DMS53 treated with DMSO at 0.1 percent for 48 hours (cell line): Measurements from ENCODE around the gene ANKRD53.

Source experiments
- DNase-seq: peaks from one replicate; lab custom pipeline; 2025; ENCODE audit not compliant: unreplicated experiment; lab: John Stamatoyannopoulos, UW

ANKRD53 gene, protein sequence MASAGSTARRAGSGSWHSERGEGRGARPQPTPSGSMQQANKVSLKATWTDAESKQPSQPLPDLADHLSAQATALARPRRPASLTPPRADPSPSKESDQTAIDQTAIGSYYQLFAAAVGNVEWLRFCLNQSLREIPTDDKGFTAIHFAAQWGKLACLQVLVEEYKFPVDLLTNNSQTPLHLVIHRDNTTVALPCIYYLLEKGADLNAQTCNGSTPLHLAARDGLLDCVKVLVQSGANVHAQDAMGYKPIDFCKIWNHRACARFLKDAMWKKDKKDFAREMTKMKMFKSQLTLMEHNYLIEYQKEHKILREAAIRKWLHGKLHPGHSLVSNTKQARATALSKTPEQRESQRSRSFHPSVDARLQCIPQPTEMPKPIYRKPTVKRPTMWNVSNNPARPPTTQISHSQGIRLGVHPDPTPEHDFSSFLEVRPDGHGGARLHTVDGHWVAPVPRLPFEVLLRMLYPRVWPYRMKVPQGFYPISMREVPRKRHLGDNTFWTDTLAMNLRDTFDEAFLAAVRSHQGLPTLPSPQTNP

DNA sequence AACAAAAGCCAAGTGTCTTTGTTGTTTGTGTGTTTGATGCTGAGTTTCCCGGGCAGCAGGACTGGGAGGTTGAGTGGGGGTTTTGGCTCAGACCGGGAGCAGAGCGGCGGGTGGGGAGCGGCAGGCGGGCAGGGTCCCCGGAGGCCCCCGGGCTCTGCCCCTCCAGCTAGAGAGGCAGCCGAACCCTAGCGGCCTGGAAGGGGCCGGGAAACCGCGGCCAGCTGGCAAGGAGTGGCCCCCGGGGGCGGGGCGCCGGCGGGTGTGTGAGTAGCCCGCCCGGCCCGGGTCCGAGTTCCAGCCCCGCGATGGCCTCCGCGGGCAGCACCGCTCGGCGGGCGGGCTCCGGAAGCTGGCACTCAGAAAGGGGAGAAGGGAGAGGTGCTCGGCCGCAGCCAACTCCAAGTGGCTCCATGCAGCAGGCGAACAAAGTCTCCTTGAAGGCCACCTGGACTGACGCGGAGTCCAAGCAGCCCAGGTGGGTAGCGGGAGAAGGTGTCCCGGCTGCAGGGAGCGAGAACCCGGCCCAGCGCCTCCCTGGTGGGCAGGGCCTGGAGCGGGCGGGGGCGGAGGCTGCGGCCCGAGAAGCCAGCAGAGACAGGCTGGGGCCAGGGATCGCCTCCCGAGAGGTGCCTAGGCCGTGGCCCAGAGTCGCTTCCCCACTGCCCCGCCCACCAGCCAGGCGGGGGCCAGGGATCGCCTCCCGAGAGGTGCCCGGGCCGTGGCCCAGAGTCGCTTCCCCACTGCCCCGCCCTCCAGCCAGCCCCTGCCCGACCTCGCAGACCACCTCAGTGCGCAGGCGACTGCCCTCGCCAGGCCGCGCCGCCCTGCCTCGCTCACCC is at the start of gene ANKRD53:
ANKRD53 (plus strand) TSS at position 290 of the 839 bp plus-strand sequence; CDS start at position 306, 16 bp downstream.
- no peak for DNase-seq

- DNase-seq = no peak
These were observed 47.8 kb upstream of the ANKRD53 start for GRCh38 chr2:70930371-70931329.

DNA sequence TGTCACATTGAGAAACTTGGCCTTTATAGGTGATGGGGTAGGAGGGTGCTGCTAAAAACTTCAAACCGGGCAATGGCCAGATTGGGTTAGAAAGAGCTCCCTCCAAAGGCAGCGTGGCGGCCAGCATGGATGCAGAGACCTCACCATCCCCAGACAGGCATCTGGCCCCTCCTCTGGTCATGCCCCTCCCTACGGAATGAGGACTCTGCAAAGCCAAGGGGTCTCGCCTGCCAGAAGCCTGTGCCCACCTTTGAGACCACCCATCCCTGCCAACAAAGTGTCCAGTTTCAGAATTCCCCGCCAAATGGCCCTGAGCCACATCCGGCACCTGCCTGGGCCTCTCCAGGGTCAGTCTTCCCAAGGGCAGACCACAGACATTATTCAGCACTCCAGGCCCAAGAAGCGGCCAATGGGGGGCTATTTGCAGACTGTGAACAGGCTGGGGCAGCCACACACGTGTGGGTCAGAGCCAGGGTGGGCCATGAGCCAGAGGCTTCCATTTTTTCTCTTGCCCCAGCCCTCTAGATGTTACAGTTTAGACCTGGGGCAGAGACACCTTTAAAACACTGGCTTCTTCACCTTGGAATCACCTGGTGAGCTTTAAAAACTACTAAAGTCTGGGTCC is 46.9 kb upstream of the ANKRD53 start:
- no peak for DNase-seq

DNA sequence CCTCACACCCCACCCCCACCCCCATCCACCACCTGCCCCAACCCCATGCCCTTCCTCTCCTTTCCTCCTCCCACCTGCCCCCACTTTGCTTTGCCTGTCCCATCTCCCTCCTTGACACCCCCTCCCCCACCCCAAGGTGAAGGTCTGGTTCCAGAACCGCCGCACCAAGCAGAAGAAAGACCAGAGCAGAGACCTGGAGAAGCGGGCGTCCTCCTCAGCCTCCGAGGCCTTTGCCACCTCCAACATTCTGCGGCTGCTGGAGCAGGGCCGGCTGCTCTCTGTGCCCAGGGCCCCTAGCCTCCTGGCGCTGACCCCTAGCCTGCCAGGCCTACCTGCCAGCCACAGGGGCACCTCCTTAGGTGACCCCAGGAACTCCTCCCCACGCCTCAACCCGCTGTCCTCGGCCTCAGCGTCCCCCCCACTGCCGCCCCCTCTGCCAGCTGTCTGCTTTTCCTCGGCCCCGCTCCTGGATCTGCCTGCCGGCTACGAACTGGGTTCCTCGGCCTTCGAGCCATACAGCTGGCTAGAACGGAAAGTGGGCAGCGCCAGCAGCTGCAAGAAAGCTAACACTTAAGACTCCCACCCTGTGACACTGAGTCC is 45.7 kb upstream of the ANKRD53 start:
- no peak for DNase-seq

- no peak for DNase-seq
These were observed 43.4 kb upstream of the ANKRD53 start for GRCh38 chr2:70934981-70935380.

DNA sequence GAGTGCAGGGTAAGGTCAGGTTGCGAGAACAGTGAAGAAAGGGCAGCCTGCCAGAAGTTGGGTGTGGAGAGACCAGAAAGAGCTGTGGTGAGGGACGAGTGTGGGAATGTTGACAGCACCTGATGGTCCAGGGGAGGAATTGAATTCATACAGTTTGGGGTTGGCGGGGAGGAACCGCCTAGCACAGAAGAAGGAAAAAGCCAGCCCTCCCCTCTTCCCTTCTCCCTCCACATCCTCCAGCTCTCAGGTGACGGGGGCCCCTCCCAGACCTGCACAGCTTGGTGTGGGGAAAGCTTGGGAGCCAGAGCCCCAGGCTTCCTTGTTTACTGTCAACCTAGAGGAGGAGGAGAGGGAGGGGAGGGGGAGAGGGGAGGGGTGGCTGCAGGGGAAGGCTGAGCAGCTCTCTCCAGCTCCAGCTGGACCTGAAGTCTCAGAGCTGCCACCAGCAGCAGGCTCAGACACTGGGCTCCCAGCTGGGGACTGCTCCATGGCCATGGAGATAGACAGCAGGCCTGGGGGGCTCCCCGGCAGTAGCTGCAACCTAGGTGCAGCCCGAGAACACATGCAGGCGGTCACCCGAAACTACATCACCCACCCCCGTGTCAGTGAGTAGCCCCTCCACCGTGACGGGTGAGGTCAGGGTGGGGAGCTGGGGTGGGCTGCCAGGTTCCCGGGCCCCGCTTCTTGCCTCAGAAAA is 42.8 kb upstream of the ANKRD53 start, which contains the start of gene ATP6V1B1:
ATP6V1B1 (plus strand) TSS at position 433 of the 697 bp plus-strand sequence; CDS start at position 488, 55 bp downstream.
- peak; percentile 49 for DNase-seq

DNA sequence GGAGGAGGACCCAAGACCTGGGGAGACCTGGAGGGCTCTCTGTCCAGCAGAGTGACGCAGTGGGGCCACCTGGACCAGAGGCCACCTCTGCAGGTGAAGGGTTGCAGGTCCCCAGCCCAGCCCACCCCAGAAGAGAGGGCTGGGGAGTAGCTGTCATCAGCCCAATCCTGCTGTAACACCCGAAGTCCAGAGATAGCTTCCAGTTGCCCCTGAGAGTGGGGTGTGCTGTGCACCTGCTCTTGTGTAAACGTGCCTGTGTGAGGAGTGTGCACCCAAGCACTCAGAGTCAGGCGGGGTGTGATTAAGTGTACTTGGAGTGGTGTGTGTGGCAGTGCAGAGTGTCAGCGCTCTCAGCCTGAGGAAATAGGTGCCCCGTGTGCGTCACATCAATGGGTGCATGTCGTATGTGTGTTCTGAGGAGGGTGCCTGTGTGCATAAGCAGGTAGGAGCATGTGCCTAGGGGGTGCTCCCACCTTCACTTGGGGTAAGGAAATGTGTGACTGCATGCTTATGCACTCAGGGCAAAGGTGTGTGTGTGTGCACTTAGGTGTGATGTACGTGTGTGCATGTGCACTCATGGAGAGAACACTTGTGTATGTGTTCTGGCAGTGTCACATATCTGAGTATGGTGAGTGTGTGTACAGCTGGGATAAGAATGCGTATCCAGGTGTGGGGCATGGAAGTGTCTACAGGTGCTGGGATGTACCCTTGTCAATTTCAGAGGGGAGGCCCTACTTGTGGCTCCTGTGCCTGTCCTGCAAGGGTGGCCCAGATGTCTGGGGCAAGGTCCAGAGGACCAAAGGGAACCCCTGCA is 42.1 kb upstream of the ANKRD53 start:
- peak; percentile 54 for DNase-seq

GRCh38 chr2:70936979-70937811 is 41.2 kb upstream of the ANKRD53 start:
- DNase-seq = no peak

GRCh38 chr2:70937866-70938585 is 40.4 kb upstream of the ANKRD53 start:
- no peak for DNase-seq

- DNase-seq = no peak
These were observed 39.9 kb upstream of the ANKRD53 start for GRCh38 chr2:70938586-70938950.

DNA sequence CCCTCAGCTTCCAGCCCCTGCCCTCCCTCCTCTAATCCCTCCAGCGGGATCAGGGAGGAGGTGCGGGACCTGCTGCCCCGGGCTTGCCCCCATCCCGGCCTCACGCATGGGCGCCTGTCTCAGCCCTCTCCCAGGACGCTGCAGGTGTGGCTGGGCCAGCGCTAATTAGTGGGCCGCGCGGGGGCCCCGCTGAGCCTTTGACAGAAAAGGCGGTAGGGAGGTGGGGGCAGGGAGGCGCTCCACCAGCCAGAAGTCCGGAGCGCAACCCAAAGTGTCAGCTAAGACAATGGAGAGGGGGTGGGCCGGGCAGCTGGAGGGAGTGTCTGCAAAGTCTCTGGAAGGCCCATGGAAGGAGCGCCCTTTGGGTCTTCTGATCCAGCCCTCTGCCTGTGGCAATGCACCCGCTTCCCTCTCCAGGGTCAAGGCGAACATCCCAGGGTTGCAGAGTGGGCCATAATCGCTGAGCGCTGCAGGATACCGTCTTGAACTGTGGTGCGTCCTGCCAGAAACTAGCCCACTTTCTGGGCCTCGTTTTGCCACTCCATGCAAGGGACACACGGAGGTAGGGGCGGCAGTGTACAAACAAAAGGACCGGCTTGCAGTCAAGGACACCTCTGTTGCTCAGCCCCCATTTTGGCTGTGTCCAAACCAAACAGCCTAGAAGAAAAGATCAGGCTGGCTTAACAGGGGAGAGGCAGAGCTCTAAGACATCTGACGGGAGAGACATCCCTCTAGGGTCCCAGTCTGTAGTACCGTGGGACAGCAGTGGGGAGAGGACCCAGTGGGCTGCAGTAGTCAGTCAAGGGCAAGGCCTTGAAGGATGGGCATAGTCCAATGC is 39.2 kb upstream of the ANKRD53 start:
- no peak for DNase-seq

DNA sequence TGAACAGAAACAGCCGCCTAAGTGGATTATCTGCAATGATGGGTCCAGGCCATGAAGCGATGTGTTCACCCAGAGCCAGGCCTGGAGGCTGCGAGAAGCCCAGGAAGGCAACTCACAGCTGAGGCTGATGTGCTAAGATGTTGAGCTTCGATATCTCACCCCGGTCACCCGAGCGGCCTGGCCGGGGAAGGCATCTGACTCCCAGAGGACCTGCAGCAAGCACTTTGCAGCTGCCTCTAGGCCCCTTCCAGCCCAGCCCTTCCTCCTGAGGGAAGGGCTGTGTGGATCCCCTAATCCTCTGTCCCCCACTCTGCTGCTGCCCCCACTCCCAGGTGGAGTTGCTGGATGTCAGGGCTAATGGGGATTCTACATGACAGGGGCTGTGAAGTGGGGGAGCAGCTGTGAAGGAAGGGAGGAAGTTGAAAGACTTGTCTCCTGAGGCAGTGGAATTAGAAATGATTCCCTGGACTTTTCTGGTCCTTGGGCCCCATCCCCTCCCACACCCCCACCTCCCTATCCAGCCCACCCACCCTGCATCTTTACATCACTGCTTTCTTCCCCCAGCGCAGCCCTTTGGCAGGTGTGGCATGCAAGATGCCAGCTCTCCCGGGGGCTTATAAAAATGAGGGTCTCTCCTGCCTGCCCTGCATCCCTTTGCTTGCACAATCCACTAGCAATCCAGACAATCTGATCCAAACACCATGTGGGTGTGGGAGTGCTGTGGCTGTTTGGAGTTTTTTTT is 38.4 kb upstream of the ANKRD53 start:
- DNase-seq = no peak

DNA sequence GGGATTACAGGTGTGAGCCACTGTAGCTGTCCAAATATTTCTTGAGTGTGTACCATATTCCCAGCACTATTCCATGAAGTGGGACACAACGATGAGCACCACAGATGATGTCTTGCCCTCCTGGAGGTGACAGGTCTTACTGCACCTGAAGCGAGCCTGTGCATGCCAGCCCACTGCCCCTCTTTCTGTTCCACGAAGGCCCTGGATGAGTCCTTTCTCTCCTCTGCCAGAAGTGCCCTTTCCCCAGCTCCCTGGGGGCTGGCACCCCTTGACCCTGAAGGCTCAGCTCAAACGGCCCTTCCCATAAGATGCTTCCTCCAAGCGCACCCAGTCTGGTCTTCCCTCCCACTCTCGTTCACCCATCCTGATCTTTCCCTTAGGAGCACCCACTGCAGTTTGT is 37.2 kb upstream of the ANKRD53 start:
- DNase-seq = no peak

- no peak for DNase-seq
These were observed 36.7 kb upstream of the ANKRD53 start for GRCh38 chr2:70941701-70942100.
